ENCODE measurements around the gene CDKAL1.
A peak's percentile ranks its signal among the peaks of the same experiment; 100 is the strongest.

Gene CDKAL1

DNA sequence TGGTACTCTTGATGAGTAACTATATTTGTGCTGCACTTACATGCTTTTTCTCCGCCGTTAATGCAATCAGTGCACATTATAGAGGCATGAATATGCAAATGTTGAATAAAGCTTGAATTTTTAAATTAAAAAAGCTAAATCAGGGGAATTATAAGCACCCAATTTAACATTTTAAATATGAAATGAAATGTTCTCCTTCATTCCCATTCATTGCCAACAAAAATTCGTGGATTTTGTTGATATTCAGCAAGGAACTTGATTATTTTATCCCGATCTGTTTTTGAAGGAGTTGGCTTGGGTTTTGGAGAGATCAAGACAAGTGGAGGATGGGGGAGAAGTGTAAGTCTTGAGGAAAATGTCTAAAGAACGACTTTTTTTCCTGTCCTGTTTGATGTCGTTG lies 740.6 kb downstream of the CDKAL1 start:
- DNase-seq (ENCODE audit: low read depth, low spot score) = no peak

DNA sequence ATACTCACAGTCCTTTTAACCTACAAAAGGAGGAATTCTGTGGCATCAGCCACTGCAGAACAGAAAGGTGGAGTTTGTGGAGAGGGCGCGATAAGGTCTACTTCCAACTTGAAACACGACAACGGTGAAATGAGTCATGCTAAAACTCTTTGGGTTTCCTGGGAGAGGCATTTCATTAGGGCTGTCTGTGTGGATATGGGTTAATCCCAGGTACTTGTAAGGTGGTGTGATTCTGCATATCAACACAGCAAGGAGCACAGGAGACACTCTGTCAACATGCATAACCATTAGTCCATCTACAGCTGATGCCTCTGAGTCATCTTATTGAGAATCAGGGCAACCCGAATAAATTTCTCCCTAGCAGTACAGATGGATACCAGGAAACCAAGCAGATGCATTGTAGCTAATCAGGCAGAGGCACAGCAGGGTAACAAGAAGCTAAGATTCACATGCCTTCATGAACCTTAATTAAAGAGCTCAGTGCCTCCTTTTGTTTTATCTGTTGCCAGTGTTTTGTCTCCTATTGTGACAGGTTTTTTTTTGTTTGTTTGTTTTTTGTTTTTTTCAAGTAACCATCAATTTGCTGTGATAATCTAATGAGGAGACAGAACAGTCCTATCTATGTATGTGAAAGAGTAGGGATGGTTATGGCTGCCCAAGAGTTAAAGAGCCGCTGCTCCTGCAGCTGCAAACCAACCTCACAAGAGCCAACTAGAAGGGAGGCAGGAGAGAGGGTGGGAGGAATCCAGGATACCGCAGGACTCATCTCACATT lies 743.5 kb downstream of the CDKAL1 start:
- peak; percentile 65 for DNase-seq (ENCODE audit: low read depth, low spot score)

DNA sequence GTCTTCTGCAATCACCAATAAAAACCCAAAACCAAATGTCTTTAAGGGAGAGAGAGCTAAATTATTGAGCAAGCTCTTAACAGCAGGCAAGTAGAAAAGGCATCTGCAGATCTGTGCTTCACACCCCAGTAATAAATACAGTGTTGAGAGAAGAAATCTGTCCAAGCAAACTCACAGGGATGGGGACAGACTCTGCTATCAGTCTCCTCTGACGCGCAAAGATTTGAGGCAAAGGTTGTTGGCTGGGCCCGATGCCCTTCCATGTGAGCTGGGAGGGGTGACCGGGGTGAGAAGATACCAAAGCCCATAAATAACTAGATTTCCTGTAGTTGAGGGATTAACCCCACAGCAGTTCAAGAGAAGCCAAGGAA lies 744.1 kb downstream of the CDKAL1 start:
- peak; percentile 38 for DNase-seq (ENCODE audit: low read depth, low spot score)

DNA sequence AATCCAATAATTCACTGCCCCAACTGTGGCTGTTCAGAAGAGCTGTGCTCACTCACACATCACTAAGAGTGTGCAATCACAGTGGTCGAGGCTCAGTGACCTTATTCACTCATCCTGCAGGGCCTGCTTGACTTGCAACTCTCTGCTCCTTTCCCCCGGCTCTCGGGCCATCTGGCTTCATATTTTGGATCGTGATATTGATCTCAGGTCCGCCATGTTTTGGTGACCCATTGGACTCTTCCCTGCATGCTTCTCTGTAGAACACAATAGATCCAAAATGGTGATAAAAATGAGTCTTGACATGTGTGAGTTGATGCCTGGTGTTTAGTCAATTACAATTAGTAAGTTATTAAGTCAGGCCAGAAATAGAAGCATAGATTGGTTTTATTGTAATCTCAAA lies 745.4 kb downstream of the CDKAL1 start:
- no peak for DNase-seq (ENCODE audit: low read depth, low spot score)

DNA sequence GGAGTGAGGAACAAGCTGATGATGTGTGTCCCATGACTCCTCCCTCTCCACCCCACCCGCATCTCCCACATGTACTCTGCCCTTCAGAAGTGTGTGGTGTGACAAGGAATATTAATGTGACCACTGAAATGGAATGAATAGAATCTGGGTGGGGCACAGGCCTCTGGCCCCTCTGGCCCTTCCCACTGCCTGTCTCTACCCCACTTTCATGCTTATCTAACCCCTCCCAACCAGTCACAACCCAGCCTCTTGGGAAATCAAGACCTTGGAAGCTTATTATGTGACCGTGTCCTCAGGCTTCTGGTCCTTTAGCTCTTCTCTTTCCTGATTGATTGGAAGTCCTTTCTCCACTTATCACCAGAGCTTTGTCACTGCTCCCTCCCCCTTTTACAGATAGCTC lies 747.1 kb downstream of the CDKAL1 start:
- DNase-seq (ENCODE audit: low read depth, low spot score) = peak; percentile 89

Data from ELF-1 (cell line).